WTC11 (cell line): ENCODE data around the gene TCP1. TPM values are rescaled to one million over a fixed set of nuclear protein-coding genes. Genes with fewer than 3 reads are reported as not detected.

ENCODE experiments used
- ATAC-seq: fragments of 200-7000 bp; cut with Tn5 transposase; 2 replicates; pipeline ENCODE4 v1.10.0; 2021; ENCODE audit warnings: mild to moderate bottlenecking, moderate library complexity
- CTCF ChIA-PET: fragments of 300-600 bp; sonication (Branson Sonifier 250); formaldehyde crosslinking; loops from one replicate; lab custom pipeline; 2021; ENCODE audit warnings: antibody characterized with exemption; lab: Charles Lee
- POLR2A ChIA-PET: fragments of 350-600 bp; sonication (Branson Sonifier 250); formaldehyde crosslinking; loops from one replicate; lab custom pipeline; 2021; ENCODE audit warnings: antibody characterized with exemption; lab: Charles Lee
- DNase-seq: peaks from one replicate; pipeline ENCODE4 v3.0.0; 2021; ENCODE audit warnings: low spot score
- H3K27ac Mint-ChIP-seq: 2 replicates; pipeline ENCODE4 v1.8.0; 2021; ENCODE audit warnings: mixed read lengths
- H3K27me3 Mint-ChIP-seq: 2 replicates; pipeline ENCODE4 v1.8.0; 2021; ENCODE audit warnings: low read depth, mild to moderate bottlenecking, moderate library complexity, mixed read lengths
- H3K36me3 Mint-ChIP-seq: 2 replicates; pipeline ENCODE4 v1.8.0; 2021; ENCODE audit warnings: mixed read lengths
- H3K4me1 Mint-ChIP-seq: 2 replicates; pipeline ENCODE4 v1.8.0; 2022; ENCODE audit warnings: mixed read lengths
- H3K4me3 Mint-ChIP-seq: 2 replicates; pipeline ENCODE4 v1.8.0; 2021; ENCODE audit warnings: mild to moderate bottlenecking, moderate library complexity, mixed read lengths
- H3K9me3 Mint-ChIP-seq: 2 replicates; pipeline ENCODE4 v1.8.0; 2021; ENCODE audit warnings: mixed read lengths
- ATF1 ChIP-seq: sonication (generic); formaldehyde crosslinking; IDR thresholded peaks from 2 replicates; pipeline ENCODE4 v1.8.1; 2023; ENCODE audit warnings: mild to moderate bottlenecking, moderate library complexity, missing genetic modification reagents
- ATF6 ChIP-seq: sonication (generic); formaldehyde crosslinking; IDR thresholded peaks from 2 replicates; pipeline ENCODE4 v1.8.1; 2023; ENCODE audit warnings: mild to moderate bottlenecking, missing genetic modification reagents
- E2F1 ChIP-seq: sonication (generic); formaldehyde crosslinking; IDR thresholded peaks from 2 replicates; pipeline ENCODE4 v1.8.0; 2022; ENCODE audit warnings: mild to moderate bottlenecking, missing genetic modification reagents
- EMX1 ChIP-seq: fragments of 250-450 bp; sonication (Bioruptor Pico); IDR thresholded peaks from 2 replicates; pipeline ENCODE4 v1.8.0; 2021; ENCODE audit warnings: mild to moderate bottlenecking
- ERG ChIP-seq: fragments of 250-450 bp; sonication (Bioruptor Pico); IDR thresholded peaks from 2 replicates; pipeline ENCODE4 v1.8.0; 2021; ENCODE audit warnings: mild to moderate bottlenecking
- FOXK1 ChIP-seq: sonication (generic); formaldehyde crosslinking; IDR thresholded peaks from 2 replicates; pipeline ENCODE4 v1.8.0; 2022; ENCODE audit warnings: mild to moderate bottlenecking, moderate library complexity, missing genetic modification reagents
- FOXP1 ChIP-seq: sonication (generic); formaldehyde crosslinking; IDR thresholded peaks from 2 replicates; pipeline ENCODE4 v1.8.0; 2022; ENCODE audit warnings: missing genetic modification reagents, mild to moderate bottlenecking, moderate library complexity, borderline replicate concordance
- HMGXB4 ChIP-seq: sonication (generic); formaldehyde crosslinking; IDR thresholded peaks from 2 replicates; pipeline ENCODE4 v1.8.1; 2023; ENCODE audit warnings: mild to moderate bottlenecking, moderate library complexity, missing genetic modification reagents
- IRF1 ChIP-seq: sonication (generic); formaldehyde crosslinking; IDR thresholded peaks from 2 replicates; pipeline ENCODE4 v1.8.0; 2023; ENCODE audit warnings: missing genetic modification reagents
- KAT7 ChIP-seq: sonication (generic); formaldehyde crosslinking; IDR thresholded peaks from 2 replicates; pipeline ENCODE4 v1.8.1; 2023; ENCODE audit warnings: missing genetic modification reagents, mild to moderate bottlenecking, borderline replicate concordance
- MAX ChIP-seq: sonication (generic); formaldehyde crosslinking; IDR thresholded peaks from 2 replicates; pipeline ENCODE4 v1.8.0; 2022; ENCODE audit warnings: mild to moderate bottlenecking, missing genetic modification reagents
- NFATC4 ChIP-seq: fragments of 250-450 bp; sonication (Bioruptor Pico); IDR thresholded peaks from 2 replicates; pipeline ENCODE4 v1.9.0; 2021; ENCODE audit warnings: mild to moderate bottlenecking
- NR1H2 ChIP-seq: sonication (generic); formaldehyde crosslinking; IDR thresholded peaks from 2 replicates; pipeline ENCODE4 v1.9.0; 2021; ENCODE audit warnings: mild to moderate bottlenecking, moderate library complexity, missing genetic modification reagents
- RORB ChIP-seq: fragments of 250-450 bp; sonication (Bioruptor Pico); IDR thresholded peaks from 2 replicates; pipeline ENCODE4 v1.9.0; 2021; ENCODE audit warnings: mild to moderate bottlenecking
- TEAD4 ChIP-seq: sonication (generic); formaldehyde crosslinking; IDR thresholded peaks from 2 replicates; pipeline ENCODE4 v1.8.0; 2022; ENCODE audit warnings: mild to moderate bottlenecking, missing genetic modification reagents
- USF2 ChIP-seq: sonication (generic); formaldehyde crosslinking; IDR thresholded peaks from 2 replicates; pipeline ENCODE4 v1.8.1; 2023; ENCODE audit warnings: mild to moderate bottlenecking, missing genetic modification reagents, moderate library complexity
- ZBTB43 ChIP-seq: sonication (generic); formaldehyde crosslinking; IDR thresholded peaks from 2 replicates; pipeline ENCODE4 v1.8.1; 2023; ENCODE audit warnings: mild to moderate bottlenecking, missing genetic modification reagents
- ZNF416 ChIP-seq: fragments of 250-450 bp; sonication (Bioruptor Pico); IDR thresholded peaks from 2 replicates; pipeline ENCODE4 v1.9.0; 2021; ENCODE audit warnings: mild to moderate bottlenecking, inconsistent platforms
- ZNF423 ChIP-seq: fragments of 250-450 bp; sonication (Bioruptor Pico); IDR thresholded peaks from 2 replicates; pipeline ENCODE4 v2.1.2; 2022; ENCODE audit warnings: mild to moderate bottlenecking, moderate library complexity
- ZNF425 ChIP-seq: fragments of 250-450 bp; sonication (Bioruptor Pico); conservative IDR thresholded peaks from 2 replicates; pipeline ENCODE4 v1.9.0; 2021; ENCODE audit warnings: mild to moderate bottlenecking
- total RNA-seq: library from RNA; stranded (reverse); gene quantifications from 3 replicates; pipeline ENCODE4 v1.2.3, GENCODE V29; 2021

TCP1 gene
- total RNA-seq, 1 experiment from 2014 or later: 388 TPM

GRCh38 chr6:159805440-159806020 is 16.1 kb upstream of the TCP1 start (continued):
- TF ChIP-seq E2F1 (CRISPR knock-in tag): no peak
- no peak for TF ChIP-seq FOXP1
- TF ChIP-seq ZNF423 (CRISPR knock-in tag): no peak
- TF ChIP-seq EMX1 (CRISPR knock-in tag): no peak
- no peak for TF ChIP-seq ATF1 (CRISPR knock-in tag)
- no peak for TF ChIP-seq USF2 (CRISPR knock-in tag)

- Mint-ChIP-seq H3K4me1 (peaks cover 10% of the 10 kb centered on the region), H3K36me3 (no peaks in the 10 kb centered on the region), H3K4me3 (no peak overlapping the region), H3K9me3 (no peaks in the 10 kb centered on the region), H3K27ac (peak overlapping the region; percentile 12; the same call in 1 of the 2 replicates), H3K27me3 (no peaks in the 10 kb centered on the region)
- TF ChIP-seq RORB (CRISPR knock-in tag) (no peak), ZNF425 (no peak), NFATC4 (no peak), FOXK1 (CRISPR knock-in tag) (no peak), KAT7 (CRISPR knock-in tag) (no peak), HMGXB4 (CRISPR knock-in tag) (no peak), ZNF423 (CRISPR knock-in tag) (no peak), ZBTB43 (CRISPR knock-in tag) (no peak), IRF1 (CRISPR knock-in tag) (no peak), ZNF416 (CRISPR knock-in tag) (no peak), EMX1 (CRISPR knock-in tag) (no peak), ATF6 (CRISPR knock-in tag) (no peak), MAX (no peak), TEAD4 (CRISPR knock-in tag) (no peak), ERG (no peak), NR1H2 (CRISPR knock-in tag) (no peak)
- no peak for DNase-seq
- ChIA-PET POLR2A (no interaction called here), CTCF (no interaction called here)
- ATAC-seq: no peak
These were observed 15.1 kb upstream of the TCP1 start for GRCh38 chr6:159804504-159804903.
